ENCODE data around the gene PSMA2. TPM values are rescaled to one million over a fixed set of nuclear protein-coding genes. Genes with fewer than 3 reads are reported as not detected.

Gene PSMA2
- total RNA-seq, 4 donors from 2014 or later, result 178 to 246 (median 209) TPM

DNA sequence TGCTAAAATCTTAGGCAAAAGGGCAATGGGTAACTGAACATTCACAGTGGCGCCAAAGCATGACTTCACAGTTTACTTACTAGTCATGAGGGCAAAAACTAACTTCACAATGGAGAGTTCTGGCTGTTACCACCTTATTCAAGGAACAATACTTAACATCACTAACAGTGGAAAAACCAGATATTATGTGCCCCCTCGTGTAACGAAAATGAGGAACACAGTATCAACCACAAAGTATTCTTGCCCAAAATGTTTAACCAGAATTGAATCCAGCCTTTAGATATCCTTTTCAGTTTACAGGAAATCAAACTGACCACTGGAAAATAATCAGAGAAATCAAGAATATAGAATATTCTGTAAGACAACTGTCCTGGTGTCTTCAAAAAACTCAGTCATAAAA lies 29.6 kb downstream of the PSMA2 start:
- Histone ChIP-seq H3K27ac (no peak overlapping the region), H3K27me3 (no peaks in the 10 kb centered on the region), H3K4me1 (no peaks in the 10 kb centered on the region), H3K36me3 (no peaks in the 10 kb centered on the region), H3K9me3 (no peaks in the 10 kb centered on the region), H3K4me3 (no peak overlapping the region)
- DNase-seq (no peak), ATAC-seq (no peak)
- in situ Hi-C loops (cut with MboI; ENCODE audit: low sequenced_read_pairs in 4 of 4), result no loop called here
- TF ChIP-seq POLR2A (IDR thresholded peaks at IDR 0.05), result no peak
- TF ChIP-seq, protein P1, sequence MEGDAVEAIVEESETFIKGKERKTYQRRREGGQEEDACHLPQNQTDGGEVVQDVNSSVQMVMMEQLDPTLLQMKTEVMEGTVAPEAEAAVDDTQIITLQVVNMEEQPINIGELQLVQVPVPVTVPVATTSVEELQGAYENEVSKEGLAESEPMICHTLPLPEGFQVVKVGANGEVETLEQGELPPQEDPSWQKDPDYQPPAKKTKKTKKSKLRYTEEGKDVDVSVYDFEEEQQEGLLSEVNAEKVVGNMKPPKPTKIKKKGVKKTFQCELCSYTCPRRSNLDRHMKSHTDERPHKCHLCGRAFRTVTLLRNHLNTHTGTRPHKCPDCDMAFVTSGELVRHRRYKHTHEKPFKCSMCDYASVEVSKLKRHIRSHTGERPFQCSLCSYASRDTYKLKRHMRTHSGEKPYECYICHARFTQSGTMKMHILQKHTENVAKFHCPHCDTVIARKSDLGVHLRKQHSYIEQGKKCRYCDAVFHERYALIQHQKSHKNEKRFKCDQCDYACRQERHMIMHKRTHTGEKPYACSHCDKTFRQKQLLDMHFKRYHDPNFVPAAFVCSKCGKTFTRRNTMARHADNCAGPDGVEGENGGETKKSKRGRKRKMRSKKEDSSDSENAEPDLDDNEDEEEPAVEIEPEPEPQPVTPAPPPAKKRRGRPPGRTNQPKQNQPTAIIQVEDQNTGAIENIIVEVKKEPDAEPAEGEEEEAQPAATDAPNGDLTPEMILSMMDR (IDR thresholded peaks at IDR 0.05 in 4 of 5, conservative IDR thresholded peaks at IDR 0.05 in 1 of 5), result no peak
- intact Hi-C loops (cut with DNase I; ENCODE audit: low total_unique reads), result no loop called here

- Histone ChIP-seq H3K9me3 (no peaks in the 10 kb centered on the region), H3K4me3 (no peak overlapping the region), H3K27ac (no peak overlapping the region), H3K36me3 (no peaks in the 10 kb centered on the region), H3K27me3 (no peaks in the 10 kb centered on the region), H3K4me1 (no peaks in the 10 kb centered on the region)
- DNase-seq (no peak), ATAC-seq (no peak)
- TF ChIP-seq, protein P1 (IDR thresholded peaks at IDR 0.05 in 4 of 5, conservative IDR thresholded peaks at IDR 0.05 in 1 of 5), result no peak
- TF ChIP-seq POLR2A (IDR thresholded peaks at IDR 0.05), result no peak
- in situ Hi-C loops (cut with MboI; ENCODE audit: low sequenced_read_pairs in 4 of 4) (no loop called here), intact Hi-C loops (cut with DNase I; ENCODE audit: low total_unique reads) (no loop called here)
These were observed 31.1 kb downstream of the PSMA2 start for GRCh38 chr7:42900842-42901241.

GRCh38 chr7:42893346-42894240 lies 38.4 kb downstream of the PSMA2 start:
- peaks cover 4 to 7% of the 10 kb centered on the region in 2 donors for H3K4me1 ChIP-seq

DNA sequence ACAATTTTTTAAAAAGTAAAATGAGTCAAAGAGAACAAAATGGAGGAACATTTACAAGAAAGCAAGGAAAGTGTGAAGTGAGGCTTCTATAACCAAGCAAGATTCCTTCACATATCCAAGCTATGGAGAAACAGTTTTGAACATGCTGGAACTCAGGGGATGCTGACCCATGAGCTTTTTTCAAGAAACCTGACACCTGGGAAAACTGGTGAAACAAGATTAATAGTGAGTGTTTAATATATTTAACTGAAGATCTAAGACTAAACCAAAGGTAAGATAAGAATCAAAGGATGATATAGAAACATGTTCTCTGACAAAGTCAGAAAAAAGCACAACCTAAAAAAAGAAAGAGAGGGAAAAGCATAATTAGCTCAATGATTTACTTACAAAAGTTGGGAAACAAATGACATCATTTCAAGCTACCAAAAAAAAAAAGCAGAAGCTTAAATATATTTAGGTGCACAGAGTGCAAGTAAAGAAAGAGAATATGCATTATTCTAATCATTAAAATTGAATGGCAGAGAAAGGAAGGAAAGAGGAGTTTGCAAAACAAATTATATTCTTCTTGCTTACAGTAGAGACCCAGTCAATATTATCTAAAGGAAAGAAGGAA lies 45.0 kb downstream of the PSMA2 start:
- H3K4me3 ChIP-seq, result no peak overlapping the region
- DNase-seq (no peak), ATAC-seq (no peak)
- in situ Hi-C loops (cut with MboI; ENCODE audit: low sequenced_read_pairs in 4 of 4), result no loop called here
- TF ChIP-seq, protein P1 (IDR thresholded peaks at IDR 0.05 in 4 of 5, conservative IDR thresholded peaks at IDR 0.05 in 1 of 5), result no peak
- TF ChIP-seq POLR2A (IDR thresholded peaks at IDR 0.05), result no peak
- intact Hi-C loops (cut with DNase I; ENCODE audit: low total_unique reads), result no loop called here
- no peaks in the 10 kb centered on the region for H3K27me3 ChIP-seq
- no peak overlapping the region for H3K27ac ChIP-seq
- H3K9me3 ChIP-seq, result no peaks in the 10 kb centered on the region
- no peaks in the 10 kb centered on the region for H3K36me3 ChIP-seq
- H3K4me1 ChIP-seq, result peaks cover 10 to 14% of the 10 kb centered on the region in 2 donors

More at GRCh38 chr7:42893346-42894240, 38.4 kb downstream of the PSMA2 start:
- Histone ChIP-seq H3K9me3 (no peaks in the 10 kb centered on the region), H3K36me3 (no peaks in the 10 kb centered on the region), H3K27ac (no peak overlapping the region), H3K27me3 (no peaks in the 10 kb centered on the region), H3K4me3 (no peak overlapping the region)
- no peak for TF ChIP-seq POLR2A (IDR thresholded peaks at IDR 0.05)
- TF ChIP-seq, protein P1 (IDR thresholded peaks at IDR 0.05 in 4 of 5, conservative IDR thresholded peaks at IDR 0.05 in 1 of 5), result no peak
- ATAC-seq (no peak), DNase-seq (no peak)
- in situ Hi-C loops (cut with MboI; ENCODE audit: low sequenced_read_pairs in 4 of 4), result no loop called here
- intact Hi-C loops (cut with DNase I; ENCODE audit: low total_unique reads), result no loop called here

Measured in gastrocnemius medialis (tissue), 4 donors.